GM10248 (cell line): ENCODE data around the gene RPP25L.

Source experiments
- CTCF ChIA-PET: fragments of 300-600 bp; sonication (Branson Sonifier 250); formaldehyde crosslinking; extraction: SDS; loops from one replicate; lab custom pipeline; 2021; ENCODE audit warnings: antibody characterized with exemption; lab: Yijun Ruan, JAX
- POLR2A ChIA-PET: fragments of 350-650 bp; sonication (Branson Sonifier 250); formaldehyde crosslinking; extraction: SDS; loops from one replicate; lab custom pipeline; 2020; ENCODE audit warnings: antibody characterized with exemption; lab: Yijun Ruan, JAX
- DNase-seq: peaks from one replicate; pipeline ENCODE4 v3.0.0; 2012; ENCODE audit errors: extremely low spot score
- CTCF ChIP-seq: IDR thresholded peaks from 2 replicates; pipeline ENCODE4 v1.5.1; 2012; ENCODE audit warnings: mild to moderate bottlenecking, low read depth; ENCODE audit errors: extremely low read depth, missing control alignments, control extremely low read depth

The RPP25L gene

GRCh38 chr9:34607331-34607730 is 4.6 kb downstream of the RPP25L start:
- ChIA-PET POLR2A (no interaction called here), CTCF (interaction anchor here (1.1 to 17.0 kb wide), 4 partner anchors 10 to 59 kb away, joined by 4 to 328 read pairs (median 26); partner anchors contain the start of genes ARID3C and SIGMAR1)
- no peak for DNase-seq
- TF ChIP-seq CTCF = no peak

DNA sequence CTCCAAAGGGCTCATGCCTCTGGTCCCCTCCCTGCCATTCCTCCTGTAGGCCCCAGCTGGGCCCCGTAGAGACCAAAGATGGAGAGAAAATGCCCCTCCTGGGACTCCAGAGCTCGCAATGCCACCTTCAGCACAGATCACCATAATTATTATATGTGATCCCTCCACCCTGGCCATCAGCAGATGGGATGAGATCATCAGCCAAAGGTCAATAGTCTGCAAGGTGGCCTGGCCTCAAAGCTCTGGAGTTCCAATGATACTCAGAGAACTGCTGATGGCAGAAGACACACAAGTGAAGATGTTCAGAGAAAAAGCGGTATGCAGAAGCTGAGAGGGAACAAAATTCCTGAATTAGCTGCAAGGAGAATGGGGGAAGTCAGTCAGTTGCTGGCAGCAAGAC is 5.0 kb downstream of the RPP25L start:
- no peak for TF ChIP-seq CTCF
- CTCF ChIA-PET = interaction anchor here (1.1 to 17.0 kb wide), 4 partner anchors 10 to 59 kb away, joined by 4 to 328 read pairs (median 26); partner anchors contain the start of genes ARID3C and SIGMAR1
- no peak for DNase-seq
- POLR2A ChIA-PET = no interaction called here

DNA sequence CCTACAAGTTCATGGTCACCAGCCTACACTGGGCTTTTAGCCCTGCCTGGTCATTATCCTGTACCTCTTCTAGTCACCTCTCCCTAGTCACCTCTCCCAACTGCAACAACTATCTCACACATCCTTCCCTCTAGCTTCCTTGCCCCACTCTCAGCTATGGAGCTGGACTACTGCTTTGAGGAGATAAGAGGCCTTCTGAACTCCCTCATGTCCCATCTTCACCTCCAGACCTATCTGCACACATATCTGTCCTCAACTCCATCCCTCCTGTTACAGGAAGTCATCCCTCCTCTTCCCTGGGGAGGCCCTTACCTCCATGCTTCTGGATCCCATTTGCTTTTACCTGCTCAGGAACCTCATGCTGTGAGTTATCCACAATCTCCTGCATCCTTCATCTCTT is 5.7 kb downstream of the RPP25L start:
- no peak for TF ChIP-seq CTCF
- CTCF ChIA-PET = interaction anchor here (1.1 to 17.0 kb wide), 9 partner anchors 9 to 202 kb away, joined by 3 to 328 read pairs (median 4); partner anchors contain the start of genes ARID3C, DCTN3, GALT and SIGMAR1
- POLR2A ChIA-PET = no interaction called here
- no peak for DNase-seq

- ChIA-PET CTCF (interaction anchor here (0.6 to 17.0 kb wide), 40 partner anchors 9 to 980 kb away, joined by 3 to 328 read pairs (median 5); partner anchors contain the start of genes ARID3C, DCTN3, GALT and RPP25L), POLR2A (no interaction called here)
- TF ChIP-seq CTCF = peak; percentile 91
- peak; percentile 83 for DNase-seq
Measured at GRCh38 chr9:34603610-34604231, 8.2 kb downstream of the RPP25L start.

GRCh38 chr9:34601937-34602573 is 9.8 kb downstream of the RPP25L start:
- TF ChIP-seq CTCF = no peak
- ChIA-PET POLR2A (no interaction called here), CTCF (interaction anchor here (0.8 to 17.0 kb wide), 17 partner anchors 9 to 221 kb away, joined by 3 to 328 read pairs (median 10); partner anchors contain the start of genes ARID3C, DCTN3, GALT and RPP25L)

DNA sequence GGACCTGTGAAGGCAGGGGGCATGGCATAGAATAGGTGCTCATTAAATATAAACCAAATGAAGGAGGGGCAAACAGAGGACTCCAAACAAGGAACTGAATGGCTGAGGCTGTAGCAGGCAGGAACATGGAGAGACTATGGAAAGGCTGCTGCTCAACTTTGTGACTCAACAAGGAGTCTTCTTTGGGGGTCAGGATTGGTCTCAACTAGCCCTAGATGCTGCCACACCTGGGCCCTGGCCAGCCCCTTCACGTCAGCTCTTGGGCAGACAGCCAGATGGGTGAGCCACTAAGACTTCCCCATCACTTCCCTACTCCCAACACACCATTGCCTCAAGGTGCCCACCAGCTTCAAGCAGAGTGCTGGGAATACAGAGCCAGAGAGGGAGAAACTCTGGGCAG is 11.0 kb downstream of the RPP25L start:
- TF ChIP-seq CTCF = no peak
- POLR2A ChIA-PET = no interaction called here
- CTCF ChIA-PET = interaction anchor here (0.9 to 3.3 kb wide), 5 partner anchors 10 to 197 kb away, joined by 3 to 16 read pairs (median 9); no protein-coding TSS in a partner anchor
- no peak for DNase-seq

More at GRCh38 chr9:34601937-34602573, 9.8 kb downstream of the RPP25L start:
- DNase-seq = no peak
